ENCODE measurements around the gene KCNN3.

The KCNN3 gene

GRCh38 chr1:154859151-154859785, 10.8 kb downstream of the KCNN3 start:
- no peak for DNase-seq

- no peak for DNase-seq
These were observed 12.5 kb downstream of the KCNN3 start for GRCh38 chr1:154857441-154858215.

GRCh38 chr1:154857022-154857421, 13.1 kb downstream of the KCNN3 start:
- no peak for DNase-seq

GRCh38 chr1:154856544-154856943, 13.5 kb downstream of the KCNN3 start:
- DNase-seq, result no peak

GRCh38 chr1:154856049-154856448, 14.0 kb downstream of the KCNN3 start:
- DNase-seq, result no peak

GRCh38 chr1:154855186-154855851, 14.8 kb downstream of the KCNN3 start:
- no peak for DNase-seq

GRCh38 chr1:154852845-154853244, 17.2 kb downstream of the KCNN3 start:
- DNase-seq, result no peak

GRCh38 chr1:154851392-154852177, 18.5 kb downstream of the KCNN3 start:
- no peak for DNase-seq

- no peak for DNase-seq
These were observed 20.4 kb downstream of the KCNN3 start for GRCh38 chr1:154849645-154850131.

- DNase-seq, result no peak
These were observed 21.1 kb downstream of the KCNN3 start for GRCh38 chr1:154848983-154849382.

- DNase-seq, result no peak
These were observed 22.2 kb downstream of the KCNN3 start for GRCh38 chr1:154847891-154848290.

GRCh38 chr1:154846565-154847442, 23.3 kb downstream of the KCNN3 start:
- DNase-seq, result no peak

GRCh38 chr1:154845879-154846278, 24.2 kb downstream of the KCNN3 start:
- DNase-seq, result no peak

GRCh38 chr1:154845174-154845573, 24.9 kb downstream of the KCNN3 start:
- no peak for DNase-seq

GRCh38 chr1:154844297-154844681, 25.8 kb downstream of the KCNN3 start:
- no peak for DNase-seq

GRCh38 chr1:154843636-154844296, 26.3 kb downstream of the KCNN3 start:
- no peak for DNase-seq

- DNase-seq, result no peak
These were observed 27.4 kb downstream of the KCNN3 start for GRCh38 chr1:154842635-154843034.

GRCh38 chr1:154841384-154841783, 28.7 kb downstream of the KCNN3 start:
- no peak for DNase-seq

- no peak for DNase-seq
These were observed 29.6 kb downstream of the KCNN3 start for GRCh38 chr1:154840269-154841176.

GRCh38 chr1:154839691-154840090, 30.4 kb downstream of the KCNN3 start:
- no peak for DNase-seq

Measured in CD4-positive, alpha-beta T cell treated with Interleukin-21 for 1 hour (primary cell).